Measurements from ENCODE around the gene KRTAP5-6.

The KRTAP5-6 gene

DNA sequence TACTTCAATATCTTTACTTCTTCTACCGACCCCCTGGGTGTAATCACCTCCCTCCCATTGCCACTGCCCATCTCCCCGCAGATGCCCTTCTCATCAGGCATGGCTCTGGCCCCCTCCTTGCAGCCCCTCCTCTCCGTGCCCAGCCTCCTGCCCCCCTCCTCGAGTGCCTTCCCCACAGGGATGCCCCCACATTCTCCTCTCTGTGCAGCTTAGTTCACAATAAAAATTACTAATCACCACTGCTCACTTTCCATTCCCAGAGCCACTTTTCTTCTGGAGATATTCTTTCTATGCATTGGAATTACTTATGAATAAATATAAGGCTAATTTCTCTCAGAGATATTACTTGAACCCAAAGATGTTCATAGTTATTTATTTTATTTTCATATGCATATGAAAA, 31.3 kb downstream of the KRTAP5-6 start:
- DNase-seq = no peak
- in situ Hi-C loops (cut with MboI; ENCODE audit: low pct_unique_long_range_greater_than_20kb, low sequenced_read_pairs) = no loop called here

DNA sequence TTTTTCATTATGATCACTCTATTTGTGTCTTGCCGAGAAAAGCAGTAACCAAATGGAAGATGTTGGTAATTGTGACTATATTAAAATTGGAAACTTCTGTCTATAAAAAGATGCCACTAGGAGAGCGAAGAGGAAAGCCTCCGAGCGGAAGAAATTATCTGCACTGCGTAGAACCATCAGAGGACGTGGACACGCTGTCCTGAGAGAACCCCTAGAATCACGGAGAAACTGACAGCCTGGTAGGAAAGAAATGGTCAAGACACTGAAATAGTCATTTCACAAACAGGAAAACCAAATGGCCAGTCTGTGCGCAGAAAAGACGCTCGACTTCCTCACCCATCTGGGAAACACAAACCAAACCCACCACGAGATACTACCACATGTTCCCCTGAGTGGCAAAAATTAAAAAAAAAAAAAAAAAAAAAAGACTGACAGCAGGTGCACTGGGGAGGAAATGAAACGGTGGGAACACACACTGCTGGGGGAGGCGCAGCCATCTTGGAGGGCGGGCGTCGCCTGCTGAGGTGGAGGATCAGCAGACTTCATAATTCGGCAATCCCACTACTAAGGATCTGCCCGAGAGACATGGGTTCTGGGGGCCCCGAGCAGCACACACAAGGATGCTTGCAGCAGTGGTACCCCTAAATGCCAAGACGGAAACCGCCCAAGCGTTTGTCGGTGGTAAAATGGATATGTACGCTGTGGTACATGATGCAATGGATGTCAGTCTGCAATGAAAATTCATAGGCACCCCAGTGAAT, 32.1 kb downstream of the KRTAP5-6 start:
- in situ Hi-C loops (cut with MboI; ENCODE audit: low pct_unique_long_range_greater_than_20kb, low sequenced_read_pairs) = no loop called here
- no peak for DNase-seq

DNA sequence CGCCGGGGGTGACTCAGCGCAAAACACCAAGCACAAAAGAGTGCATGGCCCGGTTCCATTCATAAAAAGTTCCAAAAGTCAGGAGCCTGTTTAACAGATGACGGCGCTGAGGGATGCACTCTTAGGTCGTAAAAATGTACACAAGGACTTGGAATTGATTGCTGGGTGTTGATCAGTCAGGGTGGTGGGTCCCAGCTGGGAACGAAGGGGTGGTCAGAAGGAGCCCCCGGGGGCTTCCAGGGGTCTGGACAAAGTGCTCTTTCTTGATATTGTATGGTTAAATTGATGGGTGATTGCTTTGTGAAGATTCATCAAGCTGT, 32.7 kb downstream of the KRTAP5-6 start:
- in situ Hi-C loops (cut with MboI; ENCODE audit: low pct_unique_long_range_greater_than_20kb, low sequenced_read_pairs) = no loop called here
- no peak for DNase-seq

DNA sequence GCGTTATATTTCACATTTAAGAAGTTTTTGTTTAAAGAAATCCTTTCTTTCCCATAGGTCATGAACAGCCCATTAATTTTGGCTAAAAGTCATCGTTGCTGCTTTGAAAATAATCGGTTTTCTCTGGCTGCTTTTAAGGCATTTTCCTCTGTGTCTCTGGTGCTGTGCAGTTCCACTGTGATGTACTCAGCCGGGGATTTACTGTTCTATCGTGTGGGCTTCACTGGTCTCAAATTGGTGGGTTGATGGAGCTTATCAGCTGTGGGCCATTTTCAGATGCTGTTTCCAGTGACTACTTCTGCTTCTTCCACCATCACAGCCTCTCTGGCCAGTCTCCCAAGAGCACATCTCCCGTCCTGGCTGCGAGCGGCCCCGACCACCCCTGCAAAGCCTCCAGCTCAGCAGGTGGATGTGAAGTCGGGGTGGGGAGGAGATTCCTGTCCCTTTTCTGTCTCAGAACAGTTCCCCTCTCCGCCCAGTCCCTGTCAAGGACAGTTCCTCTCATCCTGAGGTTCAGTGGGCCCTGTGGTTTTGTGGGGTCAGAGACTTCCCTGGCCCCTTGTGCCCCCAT, 33.1 kb downstream of the KRTAP5-6 start:
- DNase-seq = no peak
- in situ Hi-C loops (cut with MboI; ENCODE audit: low pct_unique_long_range_greater_than_20kb, low sequenced_read_pairs) = no loop called here

DNA sequence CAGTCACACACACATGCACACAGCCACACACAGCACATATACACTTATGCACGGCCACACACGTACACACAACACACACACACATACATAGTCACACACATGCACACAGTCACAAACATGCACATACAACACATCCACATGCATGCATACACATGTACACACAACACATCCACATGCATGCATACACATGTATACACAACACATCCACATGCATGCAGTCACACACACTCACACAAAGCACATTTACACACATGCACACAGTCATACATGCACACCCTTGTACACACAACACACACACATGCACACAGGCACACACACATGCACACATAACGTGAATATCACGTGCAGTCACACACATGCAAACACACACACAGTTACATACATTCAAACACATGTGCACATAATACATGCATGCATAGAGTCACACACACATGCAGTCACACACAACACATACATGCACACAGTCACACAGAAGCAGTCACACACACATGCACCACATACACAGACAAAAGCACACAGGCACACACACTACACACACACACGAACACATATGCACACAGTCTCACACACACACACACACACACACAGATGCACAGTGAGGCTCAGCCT, 34.6 kb downstream of the KRTAP5-6 start:
- in situ Hi-C loops (cut with MboI; ENCODE audit: low pct_unique_long_range_greater_than_20kb, low sequenced_read_pairs) = no loop called here
- DNase-seq = no peak

DNA sequence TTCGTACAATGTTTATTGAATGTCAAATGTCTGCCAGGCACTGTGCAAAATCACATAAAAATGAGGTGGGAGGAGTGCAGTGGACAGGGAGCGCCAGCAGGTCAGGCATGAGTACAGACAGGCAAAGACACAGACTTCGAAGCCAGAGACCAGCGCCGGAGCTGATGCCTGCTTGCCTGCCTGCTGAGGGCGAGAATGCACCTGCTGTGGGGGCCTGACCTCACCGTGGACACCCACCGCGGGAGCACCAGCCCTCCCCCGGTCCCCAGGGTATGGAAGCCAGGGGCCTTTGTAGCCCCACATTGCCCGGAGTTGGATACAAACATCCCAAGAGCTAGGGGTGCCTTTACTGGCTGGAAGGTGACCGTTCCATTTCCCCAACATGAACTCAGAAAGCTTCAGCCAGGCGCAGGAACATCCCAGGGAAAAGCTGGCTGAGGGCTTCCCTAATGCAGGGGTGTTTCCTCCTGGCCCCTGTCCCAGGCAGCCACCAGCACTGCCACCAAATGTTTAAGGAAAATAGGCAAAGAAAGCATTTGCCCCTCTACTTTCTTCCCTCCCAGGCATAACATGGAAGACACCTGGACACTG, 35.5 kb downstream of the KRTAP5-6 start:
- no peak for DNase-seq
- in situ Hi-C loops (cut with MboI; ENCODE audit: low pct_unique_long_range_greater_than_20kb, low sequenced_read_pairs) = no loop called here

DNA sequence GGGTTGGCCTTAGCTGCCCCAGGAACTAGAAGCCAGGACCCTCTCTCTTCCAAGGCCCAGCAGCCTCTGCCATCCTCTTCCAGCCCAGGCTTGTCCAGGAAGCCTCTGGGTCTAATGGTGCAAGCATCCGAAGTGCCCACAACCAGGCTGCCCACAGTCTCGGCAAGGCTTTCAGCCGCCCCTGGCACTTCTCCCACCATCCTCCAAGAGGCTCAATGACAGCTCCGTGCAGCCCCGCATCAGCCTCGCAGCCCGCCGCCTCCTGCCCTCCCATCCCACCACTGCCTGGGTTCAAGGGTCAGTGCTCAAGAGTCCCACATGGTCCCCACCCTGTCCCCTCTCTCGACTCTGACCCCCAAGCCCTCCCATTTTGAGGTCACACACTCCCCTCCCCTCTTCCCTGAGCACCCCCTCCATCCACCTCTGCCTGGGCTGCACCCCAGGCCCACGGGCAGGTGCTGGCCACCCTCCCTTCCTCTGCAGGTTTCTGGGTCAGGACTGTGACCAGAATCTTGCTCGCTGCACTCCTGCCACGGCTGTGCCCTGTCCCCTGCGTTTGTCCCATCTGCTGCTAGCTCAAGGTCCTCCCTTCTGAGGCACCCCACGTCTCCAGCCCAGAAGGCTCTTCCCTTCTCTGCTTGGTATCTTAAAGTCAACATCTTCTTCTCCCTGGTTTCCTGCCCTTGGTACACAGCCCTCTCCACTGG, 36.2 kb downstream of the KRTAP5-6 start:
- in situ Hi-C loops (cut with MboI; ENCODE audit: low pct_unique_long_range_greater_than_20kb, low sequenced_read_pairs) = no loop called here
- no peak for DNase-seq

DNA sequence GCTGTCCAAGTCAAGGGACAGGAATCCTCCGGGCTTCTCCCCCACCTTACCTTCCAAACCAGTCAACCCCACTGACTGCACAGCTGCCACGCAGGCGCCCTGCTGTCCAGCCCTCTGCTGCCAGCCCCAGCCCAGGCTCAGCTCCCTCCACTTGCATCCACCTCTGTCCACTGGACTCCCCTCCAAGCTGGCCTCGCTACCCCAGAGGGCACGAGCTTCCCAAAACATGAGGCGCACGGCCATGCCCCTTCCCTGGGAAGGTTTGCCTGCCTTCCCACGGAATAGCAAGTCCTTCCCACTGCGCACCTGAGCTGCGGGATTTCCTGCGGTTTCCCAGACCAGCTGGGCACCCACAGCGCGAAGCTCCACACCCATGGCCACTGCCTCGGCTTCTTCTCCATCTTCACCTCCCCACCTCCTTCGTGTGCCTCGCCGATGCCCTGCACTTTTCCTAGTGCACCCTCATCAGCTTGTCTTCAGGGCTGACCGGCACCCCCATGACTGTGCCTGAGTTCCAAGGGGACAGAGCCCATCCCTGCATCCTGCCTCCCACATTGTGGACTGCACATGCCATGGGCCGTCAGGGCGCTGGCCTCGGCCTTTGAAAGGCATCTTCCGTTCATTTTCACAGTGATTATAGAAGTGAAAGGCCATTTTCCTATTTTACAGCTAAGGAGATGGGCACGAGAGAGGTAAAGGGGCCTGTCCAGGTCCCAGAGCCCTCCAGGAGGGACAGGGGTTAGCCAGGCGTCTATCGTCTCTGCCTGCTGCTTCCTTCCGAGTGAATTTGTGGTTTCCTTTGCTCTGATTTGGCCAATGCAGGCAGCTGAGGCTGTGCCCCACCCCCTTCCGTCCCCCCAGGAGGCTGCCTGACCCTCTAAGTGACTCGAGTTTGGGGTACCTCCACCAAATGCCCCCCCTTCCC, 37.0 kb downstream of the KRTAP5-6 start:
- in situ Hi-C loops (cut with MboI; ENCODE audit: low pct_unique_long_range_greater_than_20kb, low sequenced_read_pairs) = no loop called here
- no peak for DNase-seq

DNA sequence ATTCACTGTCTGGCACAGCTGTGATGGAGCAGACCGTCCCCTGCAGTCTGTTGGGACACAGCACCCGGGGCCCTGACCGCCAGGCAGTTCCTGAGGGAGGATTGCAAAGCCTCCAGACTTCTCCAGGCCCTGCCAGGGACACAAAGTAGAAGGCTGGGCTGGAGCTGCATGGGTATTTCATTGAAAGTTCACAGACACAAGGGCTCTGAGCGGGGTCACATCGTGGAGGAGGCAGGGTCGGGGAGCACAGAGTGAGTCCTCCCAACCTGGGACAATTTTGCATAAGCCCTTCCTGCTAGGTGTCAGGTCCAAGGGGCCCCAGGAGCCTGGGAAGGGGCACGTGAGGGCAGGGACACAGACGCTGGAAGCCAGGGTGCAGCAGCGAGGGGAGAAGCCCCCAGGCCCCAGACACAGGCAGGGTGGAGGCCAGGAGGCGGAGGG, 37.7 kb downstream of the KRTAP5-6 start:
- DNase-seq = no peak
- in situ Hi-C loops (cut with MboI; ENCODE audit: low pct_unique_long_range_greater_than_20kb, low sequenced_read_pairs) = no loop called here

DNA sequence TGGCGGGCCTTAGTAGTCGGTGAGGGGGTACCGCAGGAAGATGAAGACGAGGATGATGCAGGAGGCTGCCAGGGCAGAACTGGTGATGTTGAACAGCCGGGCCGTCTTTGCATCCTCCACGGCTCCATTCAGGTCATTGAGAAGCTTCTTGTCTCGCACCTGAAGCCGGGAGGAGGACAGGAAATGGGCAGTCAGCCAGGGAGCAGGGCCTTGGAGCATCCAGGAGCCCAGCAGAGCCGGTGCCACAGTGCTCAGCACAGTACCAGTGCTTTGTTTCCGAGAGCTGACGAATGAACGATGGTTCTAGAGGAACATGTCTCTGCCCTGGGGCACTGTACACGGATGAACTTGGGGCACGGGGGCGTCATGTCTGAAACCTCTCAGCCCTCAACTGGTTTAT, 38.3 kb downstream of the KRTAP5-6 start:
- no peak for DNase-seq
- in situ Hi-C loops (cut with MboI; ENCODE audit: low pct_unique_long_range_greater_than_20kb, low sequenced_read_pairs) = no loop called here

DNA sequence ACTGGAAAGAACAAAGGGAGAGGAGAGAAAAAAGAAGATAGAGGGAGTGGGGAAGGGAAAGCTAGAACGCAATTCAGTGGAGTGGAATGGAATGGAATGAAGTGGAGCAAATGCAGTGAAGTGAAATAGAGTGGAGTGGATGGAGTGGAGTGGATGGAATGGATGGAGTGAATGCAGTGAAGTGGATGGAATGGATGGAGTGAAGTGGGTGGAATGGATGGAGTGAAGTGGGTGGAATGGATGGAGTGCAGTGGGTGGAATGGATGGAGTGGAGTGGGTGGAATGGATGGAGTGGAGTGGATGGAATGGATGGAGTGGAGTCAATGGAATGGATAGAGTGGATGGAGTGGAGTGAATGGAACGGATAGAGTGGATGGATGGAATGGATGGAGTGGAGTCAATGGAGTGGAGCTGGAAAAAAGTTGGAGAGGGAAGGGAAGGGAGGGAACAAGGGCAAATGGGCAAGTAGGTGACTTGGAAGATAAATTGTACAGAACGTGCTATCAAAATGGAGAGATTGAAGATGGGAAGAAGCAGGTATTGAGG, 39.5 kb downstream of the KRTAP5-6 start:
- in situ Hi-C loops (cut with MboI; ENCODE audit: low pct_unique_long_range_greater_than_20kb, low sequenced_read_pairs) = no loop called here
- DNase-seq = no peak

DNA sequence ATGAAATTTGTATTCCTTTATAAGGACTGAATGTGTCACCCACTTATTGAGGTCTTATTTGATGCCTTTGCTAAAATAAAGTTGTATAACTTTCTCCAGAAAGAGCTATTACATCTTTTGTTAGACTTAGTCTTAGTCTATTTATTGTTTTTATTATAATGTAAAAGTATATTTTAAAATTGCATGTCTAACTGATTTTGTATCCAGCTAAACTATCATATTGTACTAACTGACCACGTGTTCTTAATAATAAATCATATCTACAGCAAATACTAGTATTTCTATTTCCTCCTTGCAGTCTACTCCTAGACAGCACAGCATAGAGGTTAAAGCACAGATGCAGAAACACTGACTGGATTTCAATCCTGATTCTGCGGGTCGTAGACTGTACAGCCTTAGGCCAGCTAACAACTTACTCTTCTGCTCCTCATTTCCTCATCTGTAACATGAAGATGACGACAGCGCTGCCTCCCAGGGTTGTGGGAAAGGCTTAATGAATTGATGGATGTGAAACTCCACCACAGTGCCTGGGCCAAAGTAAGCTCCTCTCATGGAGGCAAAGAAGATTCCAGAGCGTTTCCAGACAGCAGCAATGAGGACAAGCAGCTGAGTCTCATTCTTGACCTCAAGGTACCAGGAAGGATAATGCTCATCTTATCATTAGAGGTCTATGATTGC, 40.2 kb downstream of the KRTAP5-6 start:
- in situ Hi-C loops (cut with MboI; ENCODE audit: low pct_unique_long_range_greater_than_20kb, low sequenced_read_pairs) = no loop called here
- DNase-seq = no peak

DNA sequence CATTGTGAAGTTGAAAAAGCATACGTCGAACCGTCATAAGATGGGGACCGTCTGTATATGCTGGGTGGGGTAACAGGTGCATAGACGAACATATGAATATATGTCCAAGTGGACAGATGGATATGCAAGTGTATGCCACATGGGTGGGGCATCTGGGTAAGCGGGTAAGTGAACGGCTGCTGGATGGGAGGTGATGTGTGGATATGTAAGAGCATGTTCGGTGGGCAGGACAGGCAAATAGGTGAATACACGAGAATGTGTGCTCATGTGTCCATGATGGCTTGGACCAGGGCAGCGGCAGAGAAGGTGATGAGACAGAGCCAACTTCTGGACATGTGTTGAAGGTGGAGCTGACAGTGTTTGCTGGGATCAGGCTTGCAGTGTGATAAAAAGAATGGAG, 41.4 kb downstream of the KRTAP5-6 start:
- in situ Hi-C loops (cut with MboI; ENCODE audit: low pct_unique_long_range_greater_than_20kb, low sequenced_read_pairs) = no loop called here
- no peak for DNase-seq

DNA sequence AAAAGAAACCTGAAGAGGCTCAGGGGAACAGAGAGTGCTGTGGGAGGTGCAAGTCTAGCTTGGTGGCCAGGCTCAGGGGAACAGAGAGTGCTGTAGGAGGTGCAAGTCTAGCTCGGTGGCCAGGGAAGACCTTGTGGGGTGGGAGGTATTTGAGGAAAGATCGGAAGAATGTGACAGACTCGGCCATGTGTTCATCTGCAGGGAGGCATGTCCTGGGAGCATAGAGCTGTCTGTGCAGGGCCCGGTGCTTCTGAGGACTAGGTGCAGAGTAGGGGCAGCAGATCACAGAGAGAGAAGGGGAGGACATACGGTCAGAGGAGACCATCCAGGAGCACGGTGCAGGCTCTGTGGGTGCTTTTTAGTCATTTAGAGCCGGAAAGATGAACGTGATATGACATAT, 42.6 kb downstream of the KRTAP5-6 start:
- in situ Hi-C loops (cut with MboI; ENCODE audit: low pct_unique_long_range_greater_than_20kb, low sequenced_read_pairs) = no loop called here

DNA sequence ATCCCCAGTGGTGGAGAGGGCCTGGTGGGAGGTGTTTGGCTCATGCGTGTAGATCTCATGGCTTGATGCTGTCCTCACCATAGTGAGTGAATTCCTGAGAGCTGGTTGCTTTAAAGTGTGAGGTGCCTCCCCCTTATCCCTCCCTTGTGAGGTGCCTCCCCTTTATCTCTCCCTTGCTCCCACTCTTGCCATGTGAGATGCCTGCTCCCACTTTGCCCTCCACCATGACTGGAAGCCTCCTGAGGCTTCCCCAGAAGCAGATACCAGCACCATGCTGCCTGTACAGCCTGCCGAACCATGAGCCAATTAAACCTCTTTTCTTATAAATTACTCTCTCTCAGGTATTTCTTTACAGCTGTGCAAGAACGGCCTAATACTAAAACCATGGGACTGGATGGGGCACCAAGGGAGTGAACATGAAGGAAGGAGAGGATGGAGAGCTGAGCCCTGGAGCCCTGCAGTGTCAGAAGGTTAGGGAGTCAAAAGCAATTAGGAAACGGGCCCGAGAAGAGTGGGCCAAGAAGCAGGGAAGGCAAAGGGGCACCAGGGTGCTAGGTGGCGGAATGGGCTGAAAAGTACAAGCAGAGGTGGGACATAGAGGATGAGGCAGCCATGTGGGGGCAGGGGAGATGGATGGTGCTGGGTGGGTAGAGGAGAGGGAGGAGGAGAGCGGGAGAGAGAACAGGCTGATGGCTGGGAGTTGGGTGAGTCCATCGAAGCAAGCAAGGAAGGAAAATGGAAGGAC, 44.0 kb downstream of the KRTAP5-6 start:
- in situ Hi-C loops (cut with MboI; ENCODE audit: low pct_unique_long_range_greater_than_20kb, low sequenced_read_pairs) = no loop called here

More for the DNA sequence above, 42.6 kb downstream of the KRTAP5-6 start:
- DNase-seq = no peak

DNA sequence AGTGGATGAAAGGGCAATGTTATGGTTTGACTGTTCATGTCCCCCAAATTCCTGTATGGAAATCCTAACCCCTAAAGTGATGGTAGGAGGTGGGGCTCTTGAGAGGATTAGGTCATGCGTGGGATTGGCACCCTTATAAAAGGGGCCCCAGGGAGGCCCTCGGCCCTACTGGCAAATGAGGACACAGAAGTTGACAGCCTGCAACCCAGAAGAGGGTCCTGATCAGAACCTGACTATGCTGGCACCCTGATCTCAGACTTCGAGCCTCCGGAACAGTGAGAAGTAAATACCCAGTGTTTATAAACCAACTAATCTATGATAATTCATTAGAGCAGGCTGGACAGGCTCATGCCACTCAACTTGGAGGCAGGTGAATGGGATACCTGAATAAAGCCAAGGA, 44.7 kb downstream of the KRTAP5-6 start:
- no peak for DNase-seq
- in situ Hi-C loops (cut with MboI; ENCODE audit: low pct_unique_long_range_greater_than_20kb, low sequenced_read_pairs) = no loop called here

More for the DNA sequence above, 44.0 kb downstream of the KRTAP5-6 start:
- no peak for DNase-seq

DNA sequence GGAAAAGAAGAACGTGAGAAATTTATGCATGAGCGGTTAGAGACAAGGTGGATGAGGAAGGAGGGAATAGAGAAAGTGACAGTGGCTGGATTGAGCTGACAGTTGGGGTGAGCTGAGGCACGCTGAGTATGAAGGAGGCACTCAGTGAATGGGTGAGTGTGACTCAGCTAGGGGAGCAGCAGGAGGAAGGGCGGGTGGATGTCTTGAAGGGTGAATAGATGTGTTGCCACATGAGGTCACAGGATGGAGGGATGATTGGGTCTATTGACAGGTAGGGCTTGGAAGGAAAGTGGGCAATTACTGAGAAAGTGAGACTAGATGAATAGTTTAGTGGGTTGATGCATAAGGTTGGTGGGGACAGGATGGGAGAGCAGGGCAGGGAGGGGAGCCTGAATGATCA, 45.4 kb downstream of the KRTAP5-6 start:
- DNase-seq = no peak
- in situ Hi-C loops (cut with MboI; ENCODE audit: low pct_unique_long_range_greater_than_20kb, low sequenced_read_pairs) = no loop called here

Measured in KBM-7 (cell line).